HG02852 (cell line): ENCODE measurements around the gene CCT2.

Experiments
- ATAC-seq: cut with Tn5 transposase; IDR thresholded peaks from one replicate; pipeline ENCODE4 v1.9.1; 2021; ENCODE audit warnings: mild to moderate bottlenecking, moderate library complexity; ENCODE audit not compliant: unreplicated experiment

CCT2 gene

DNA sequence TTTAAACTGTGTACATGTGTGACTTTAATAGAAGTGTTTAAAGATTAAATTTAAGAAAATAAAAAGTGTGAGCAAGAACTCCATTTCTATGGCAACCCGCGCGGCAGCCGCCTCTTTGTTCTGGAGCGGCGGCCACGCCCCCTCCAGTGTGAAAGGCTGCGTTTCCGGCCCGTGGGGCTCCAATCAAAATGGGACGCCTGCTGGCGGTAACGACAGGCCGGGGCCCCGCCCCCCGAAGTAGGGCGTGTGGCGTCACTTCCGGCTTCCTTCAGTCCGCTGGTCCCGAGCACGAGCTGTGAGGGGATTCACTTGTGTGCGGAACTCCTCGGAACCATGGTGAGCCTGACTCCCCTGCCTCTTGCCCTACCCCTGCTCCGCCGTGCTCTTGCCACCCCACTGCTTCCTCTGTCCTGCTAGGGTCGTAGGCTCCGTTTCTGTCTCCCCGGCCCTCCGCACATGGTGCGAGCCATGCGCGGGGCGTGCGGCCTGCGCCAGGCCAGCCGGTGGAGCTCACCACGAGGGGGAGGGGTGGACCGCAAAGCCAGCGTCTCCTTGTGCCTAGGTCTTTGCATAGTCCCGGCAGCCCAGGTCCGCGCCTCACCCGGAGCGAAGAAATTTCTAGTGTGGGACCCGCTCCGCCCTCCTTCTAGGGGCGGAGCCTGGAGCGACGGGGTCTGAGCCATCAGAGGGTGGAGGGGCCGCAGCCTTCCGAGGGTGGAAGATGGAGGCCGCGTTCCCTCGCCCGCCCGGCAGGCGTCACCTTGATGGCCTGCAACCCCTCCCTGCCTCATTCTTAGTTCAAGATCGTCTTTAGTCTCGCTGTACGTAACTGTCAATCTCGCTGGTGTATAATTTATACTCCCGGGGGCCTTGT is at the start of gene CCT2:
TSS of gene CCT2 (plus strand) at position 271 of the 874 bp plus-strand sequence. CDS start at position 334, 63 bp downstream.
- ATAC-seq = peak; percentile 96

DNA sequence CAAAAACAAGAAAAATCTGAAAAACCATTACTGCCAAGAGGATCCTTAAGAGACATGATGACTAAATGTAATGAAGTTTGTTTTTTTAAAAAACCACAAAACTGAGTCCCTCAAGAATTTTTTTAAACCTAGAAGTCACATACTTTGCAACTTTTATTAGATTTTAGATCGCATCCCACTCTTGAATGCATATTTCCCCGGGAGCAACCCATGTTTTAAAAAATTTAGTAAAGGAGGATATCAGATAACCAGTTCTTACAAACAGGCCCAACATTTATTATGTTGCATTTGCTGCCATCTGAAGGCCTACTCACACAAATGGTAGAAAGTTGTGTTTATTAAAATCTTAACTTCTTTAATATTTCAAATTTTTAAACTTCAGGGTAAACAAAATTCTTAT is 44.3 kb upstream of the CCT2 start:
- no peak for ATAC-seq

DNA sequence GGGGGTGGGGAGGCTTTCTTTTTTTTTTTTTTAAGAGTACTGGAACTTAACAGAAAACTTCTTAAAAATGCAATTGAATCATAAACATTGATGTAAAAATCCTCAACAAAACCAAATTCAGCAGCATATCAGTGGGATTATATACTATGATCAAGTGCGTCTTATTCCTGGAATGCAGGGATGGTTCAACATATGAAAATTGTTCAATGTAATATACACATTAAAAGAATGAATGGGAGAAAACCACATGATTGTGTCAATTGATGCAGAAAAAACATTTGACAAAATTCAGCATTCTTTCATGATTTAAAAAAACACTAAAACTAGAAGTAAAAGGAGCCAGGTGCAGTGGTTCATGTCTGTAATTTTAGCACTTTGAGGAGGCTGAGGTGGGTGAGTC is 41.2 kb upstream of the CCT2 start:
- no peak for ATAC-seq

DNA sequence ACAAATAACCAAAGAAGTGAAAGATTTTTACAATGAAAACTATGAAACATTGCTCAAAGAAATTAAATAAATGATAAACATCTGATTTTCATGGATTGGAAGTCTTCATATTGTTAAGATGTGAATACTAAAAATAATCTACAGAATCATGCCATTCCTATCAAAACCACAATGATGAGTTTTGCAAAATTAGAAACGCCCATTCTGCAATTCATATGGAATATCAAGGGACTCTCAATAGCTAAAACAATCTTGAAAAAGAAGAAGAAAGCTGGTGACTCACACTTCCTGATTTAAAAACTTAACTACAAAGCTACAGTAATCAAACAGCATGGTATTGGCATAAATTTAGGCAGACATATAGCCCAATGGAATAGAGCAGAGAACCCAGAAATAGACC is 40.2 kb upstream of the CCT2 start:
- ATAC-seq = no peak

DNA sequence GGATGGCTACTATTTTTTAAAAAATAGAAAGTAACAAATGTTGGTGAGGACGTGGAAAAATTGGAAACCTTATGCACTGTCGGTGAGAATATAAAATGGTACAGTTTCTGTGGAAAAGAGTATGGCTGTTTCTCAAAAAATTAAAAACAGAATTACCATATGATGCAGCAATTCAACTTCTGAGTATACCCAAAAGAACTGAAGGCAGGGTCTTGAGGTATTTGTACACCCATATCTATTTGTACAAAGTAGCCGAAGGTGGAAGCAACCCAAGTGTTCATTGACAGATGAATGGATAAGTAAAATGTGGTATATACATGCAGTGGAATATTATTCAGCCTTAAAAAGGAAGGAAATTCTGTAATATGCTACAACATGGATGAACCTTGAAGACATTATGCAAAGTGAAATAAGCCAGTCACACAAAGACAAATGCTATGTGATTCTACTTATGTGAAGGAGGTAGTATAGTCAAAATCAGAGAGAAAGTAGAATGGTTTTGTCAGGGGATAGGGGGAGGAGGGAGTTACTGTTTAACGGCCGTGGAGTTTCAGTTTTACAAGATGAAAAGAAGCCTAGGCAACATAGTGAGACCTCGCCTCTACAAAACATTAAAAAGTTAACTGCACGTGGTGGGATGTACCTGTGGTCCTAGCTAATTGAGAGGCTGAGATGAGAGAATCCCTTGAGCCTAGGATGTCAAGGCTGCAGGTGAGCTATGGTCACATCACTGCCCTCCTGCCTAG is 38.4 kb upstream of the CCT2 start:
- peak; percentile 92 for ATAC-seq

DNA sequence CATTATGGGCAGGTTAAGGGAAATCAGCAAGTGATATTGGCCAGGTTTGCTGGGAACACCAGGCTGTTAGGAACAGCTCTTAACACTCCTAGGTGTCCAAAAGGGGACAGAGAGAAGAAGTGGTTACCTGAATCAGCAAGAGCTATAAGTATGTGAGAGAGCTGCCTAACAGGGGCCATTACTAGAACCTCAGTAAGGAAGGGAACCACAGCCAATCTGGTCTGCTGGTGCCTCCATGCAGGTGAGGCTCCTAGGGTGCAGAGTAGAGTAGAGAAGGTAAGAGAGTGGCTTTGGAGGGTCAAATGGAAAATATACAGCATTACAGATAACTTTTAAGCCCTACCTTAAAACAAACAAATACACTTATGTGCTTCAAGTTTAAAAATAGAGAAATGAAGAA is 36.6 kb upstream of the CCT2 start:
- no peak for ATAC-seq

DNA sequence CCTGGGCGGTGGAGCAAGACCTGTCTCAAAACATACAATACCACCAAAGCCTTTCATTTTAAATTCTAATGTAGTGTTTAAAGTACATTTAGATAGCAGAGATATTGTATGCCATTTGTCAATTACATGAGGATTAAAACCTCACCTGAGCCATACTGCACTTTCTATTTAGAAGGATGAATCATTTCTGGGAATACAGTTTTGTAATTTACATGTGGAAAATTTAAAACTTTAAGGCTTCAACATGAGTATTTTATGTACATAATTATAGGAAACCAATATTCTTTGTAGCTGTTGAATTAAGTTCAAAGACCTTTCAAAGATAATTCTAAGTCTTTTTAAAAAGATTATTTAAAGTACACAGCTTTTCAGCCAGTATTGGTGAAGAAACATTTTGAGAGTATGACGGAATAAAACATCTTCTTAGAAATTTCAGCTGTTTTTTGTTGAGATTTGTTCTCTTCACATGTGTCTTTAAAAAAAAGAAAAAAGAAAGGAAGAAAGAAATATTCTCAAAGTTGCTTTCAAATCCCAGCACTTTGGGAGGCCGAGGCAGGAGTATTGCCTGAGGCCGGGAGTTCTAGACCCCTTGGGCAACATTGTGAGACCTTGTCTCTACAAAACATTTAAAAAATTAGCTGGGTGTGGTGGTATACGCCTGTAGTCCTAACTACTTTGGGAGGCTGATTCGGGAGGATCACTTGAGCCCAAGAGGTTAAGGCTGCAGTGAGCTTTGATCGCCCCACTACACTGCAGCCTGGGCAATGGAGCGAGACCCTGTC is 34.5 kb upstream of the CCT2 start:
- ATAC-seq = no peak

DNA sequence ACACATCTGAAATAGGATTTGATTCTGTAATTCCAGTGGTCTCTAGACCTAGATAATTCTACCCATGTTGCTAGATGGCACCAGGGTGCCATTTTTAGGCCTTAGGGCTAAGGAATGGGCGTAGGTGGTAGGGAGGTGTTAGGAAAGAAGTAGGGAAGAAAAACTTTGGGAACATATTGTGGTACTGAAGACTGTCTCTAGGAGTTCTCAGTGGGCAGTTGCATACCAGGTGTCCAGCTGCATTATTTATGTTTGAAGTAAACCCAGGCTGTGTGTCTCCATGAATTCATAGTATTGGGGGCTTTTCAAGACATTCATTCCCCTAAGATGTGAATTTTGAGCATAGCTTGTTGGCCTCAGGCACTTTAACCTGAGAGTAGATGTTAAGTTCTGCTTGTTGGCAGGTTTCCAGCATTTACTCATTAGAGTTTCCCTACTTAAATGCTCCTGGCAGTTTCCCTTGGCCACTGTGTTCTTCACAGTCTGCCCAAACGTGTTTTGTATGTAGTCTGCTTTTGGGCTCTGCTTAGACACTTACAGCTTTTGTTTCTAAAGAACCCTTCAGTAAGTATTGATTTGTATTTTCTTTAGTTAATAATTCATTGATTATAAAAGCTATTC is 31.5 kb upstream of the CCT2 start:
- no peak for ATAC-seq

DNA sequence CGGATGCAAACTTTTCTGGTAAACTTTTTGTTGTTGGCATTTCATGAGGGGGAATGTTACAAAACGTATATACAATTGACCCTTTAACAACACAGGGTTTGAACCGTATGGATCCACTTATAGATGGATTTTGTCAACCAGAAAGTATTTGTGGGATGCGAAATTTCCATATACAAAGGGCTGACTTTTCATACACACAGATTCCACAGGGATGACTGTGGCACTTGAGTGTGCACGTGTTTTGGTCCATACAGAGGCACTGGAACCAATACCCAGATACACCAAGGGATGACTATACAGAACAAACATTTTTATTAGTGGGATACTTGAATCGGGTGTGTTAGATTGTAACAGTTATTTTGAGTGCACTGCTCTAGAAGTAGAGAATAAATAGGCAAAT is 29.8 kb upstream of the CCT2 start:
- ATAC-seq = no peak

DNA sequence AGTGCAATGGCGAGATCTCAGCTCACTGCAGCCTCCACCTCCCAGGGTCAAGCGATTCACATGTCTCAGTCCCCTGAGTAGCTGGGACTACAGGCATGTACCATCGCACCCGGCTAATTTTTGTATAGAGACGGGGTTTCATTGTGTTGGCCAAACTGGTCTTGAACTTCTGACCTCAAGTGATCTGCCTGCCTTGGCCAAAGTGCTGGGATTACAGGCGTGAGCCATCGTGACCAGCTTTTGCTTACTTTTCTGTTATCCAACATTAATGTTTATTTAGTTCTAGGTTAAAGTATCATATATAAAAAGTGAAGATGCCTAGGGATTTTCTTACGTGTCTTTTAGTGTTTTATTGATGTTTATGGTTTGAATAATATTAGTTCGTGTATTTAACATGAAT is 28.9 kb upstream of the CCT2 start:
- ATAC-seq = no peak

DNA sequence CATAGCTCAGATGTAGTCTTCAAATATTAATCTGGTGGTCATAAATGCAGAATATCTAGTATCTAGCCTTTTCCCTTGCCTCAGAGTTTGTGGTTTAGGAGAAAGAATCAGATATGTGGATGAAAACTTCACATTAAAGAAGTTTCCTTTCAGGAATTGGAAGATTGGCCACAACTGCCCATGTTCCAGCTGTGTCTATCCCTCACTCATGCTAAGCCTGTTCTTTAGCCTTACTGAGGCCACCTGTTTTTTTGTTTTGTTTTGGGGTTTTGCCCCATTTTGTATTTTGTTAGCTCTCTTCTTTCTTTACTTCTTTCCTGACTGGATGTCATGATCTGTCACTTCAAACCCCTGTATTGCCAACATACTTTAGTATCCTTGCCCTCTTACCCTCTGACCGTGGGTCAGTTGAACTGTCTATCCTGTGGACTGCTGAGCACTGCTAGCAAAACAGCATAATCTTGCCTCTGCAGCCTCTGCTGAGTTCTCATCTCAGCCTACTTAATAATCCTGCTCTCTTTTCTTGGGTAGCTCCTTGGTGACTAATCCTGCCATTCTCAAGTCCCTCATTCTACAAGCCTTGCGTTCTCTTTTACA is 22.0 kb upstream of the CCT2 start:
- no peak for ATAC-seq

DNA sequence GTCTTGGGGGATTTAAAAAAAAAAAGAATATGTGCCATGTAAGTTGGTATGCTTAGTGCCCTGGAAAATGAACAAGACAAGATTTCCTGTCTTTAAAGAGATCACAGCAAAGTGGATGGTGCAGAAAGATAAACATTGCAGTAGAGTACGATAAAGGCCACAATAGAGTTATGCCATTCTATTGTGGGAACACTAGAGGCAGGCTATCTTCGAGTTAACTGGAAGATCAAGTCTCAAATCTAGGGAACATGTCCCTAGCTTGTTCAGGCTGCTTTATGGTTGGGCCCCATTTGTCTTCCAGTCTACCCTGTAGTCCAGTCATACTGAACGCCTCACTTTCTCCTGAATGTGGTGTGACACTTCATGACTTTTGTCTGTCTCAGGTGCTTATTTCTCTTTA is 18.7 kb upstream of the CCT2 start:
- no peak for ATAC-seq

DNA sequence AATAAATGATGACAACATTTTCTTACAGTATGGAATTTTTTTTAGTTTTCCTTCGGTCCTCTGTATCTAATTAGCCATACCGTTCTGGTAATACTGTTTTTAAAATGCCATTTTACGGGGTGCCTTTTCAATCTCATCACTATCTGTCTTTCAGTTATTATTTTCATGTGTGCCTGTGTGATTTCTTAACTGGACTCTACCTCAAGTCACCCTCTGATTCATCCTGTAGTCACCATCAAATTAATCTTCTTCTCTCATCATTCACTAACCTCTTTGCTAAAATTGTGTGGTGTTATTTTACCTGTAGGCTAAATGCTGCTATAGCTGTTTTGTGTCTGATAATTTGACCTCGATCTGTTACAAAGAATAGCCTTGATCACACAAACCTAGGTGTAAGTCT is 16.0 kb upstream of the CCT2 start:
- ATAC-seq = no peak

DNA sequence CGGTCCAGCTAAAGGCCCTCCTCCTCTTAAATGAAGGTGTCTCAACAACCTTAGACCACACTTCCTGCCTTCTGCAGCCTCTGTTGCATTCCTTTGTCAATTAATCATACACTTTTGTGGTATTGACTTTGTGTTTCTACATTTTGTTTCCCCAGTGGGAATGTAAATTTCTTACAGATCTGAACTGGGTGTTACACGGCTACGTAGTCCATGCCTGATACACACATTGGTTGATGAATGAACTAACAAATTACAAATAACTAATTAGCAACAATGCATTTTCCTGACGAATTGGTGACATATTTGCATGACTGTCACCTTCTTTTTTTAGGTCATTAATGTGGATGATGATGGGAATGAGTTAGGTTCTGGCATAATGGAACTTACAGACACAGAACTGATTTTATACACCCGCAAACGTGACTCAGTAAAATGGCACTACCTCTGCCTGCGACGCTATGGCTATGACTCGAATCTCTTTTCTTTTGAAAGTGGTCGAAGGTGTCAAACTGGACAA is 15.2 kb upstream of the CCT2 start:
- ATAC-seq = no peak

DNA sequence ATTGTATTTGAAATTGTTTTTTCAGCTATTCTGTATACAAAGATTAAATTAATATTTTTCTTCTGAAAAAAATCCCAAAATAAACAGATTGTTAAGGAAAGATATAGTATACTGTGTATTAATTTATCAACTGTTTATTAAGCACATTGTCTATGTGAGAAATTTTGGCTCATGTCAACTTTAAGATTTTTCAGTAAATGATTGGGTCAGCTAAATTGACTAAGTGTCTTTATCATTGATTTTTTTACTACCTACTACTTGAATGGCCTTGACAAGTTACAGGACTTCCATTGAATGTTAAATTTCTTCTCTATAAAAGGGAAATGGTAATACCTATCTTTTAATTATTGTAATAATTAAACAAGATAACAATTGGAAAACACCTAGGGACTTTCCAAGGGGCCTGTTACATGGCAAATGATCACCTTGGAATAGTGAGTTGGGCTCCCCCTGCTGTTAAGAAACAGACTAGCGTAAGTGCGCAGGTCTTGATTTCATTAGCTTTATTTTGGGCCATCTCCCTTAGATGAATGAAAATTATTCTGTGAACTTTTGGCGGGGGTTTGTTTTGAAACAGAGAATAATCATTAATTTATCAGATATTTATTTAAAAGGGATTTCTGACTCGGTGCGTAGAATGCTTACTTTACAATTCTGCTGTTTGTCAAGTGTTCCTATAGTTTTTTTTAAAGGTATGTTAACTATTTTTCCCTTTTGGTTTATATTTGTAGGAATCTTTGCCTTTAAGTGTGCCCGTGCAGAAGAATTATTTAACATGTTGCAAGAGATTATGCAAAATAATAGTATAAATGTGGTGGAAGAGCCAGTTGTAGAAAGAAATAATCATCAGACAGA is 14.5 kb upstream of the CCT2 start:
- peak; percentile 84 for ATAC-seq

DNA sequence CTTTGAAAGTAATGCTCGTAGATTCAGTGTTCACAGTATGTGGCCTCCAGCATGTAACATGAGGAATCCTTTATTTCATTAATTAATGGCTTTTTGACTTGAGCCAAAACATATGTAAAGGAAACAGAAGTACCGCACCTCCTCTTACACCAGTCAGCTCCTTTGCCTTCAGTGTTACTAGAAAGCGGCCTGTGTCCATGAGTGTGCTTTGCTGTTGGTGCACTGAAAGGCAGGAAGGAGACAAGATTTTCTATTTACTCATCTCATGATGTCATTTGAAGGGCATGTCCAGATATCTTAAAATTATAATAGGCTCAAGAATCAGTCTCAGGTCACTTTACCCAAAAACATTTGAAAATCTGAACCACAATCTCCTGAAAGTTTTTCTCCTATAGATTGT is 9.9 kb upstream of the CCT2 start:
- no peak for ATAC-seq

DNA sequence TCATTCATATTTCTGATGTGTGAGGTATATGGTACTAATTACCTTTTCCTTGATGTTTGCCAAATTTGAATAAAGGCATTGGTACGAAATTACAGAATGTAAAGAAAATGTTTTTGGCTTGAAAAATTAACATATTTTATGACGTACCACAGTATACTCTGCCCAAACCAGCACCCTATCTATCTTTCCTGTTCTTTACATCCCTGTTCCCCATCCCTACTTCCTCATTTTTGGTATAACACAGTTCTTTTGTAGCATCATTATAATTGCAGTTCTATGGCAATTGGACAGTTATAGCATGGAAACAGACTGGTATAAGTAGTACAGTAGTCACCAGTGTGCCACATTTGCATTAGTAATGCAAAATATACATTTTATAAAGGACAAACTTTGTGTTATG is 7.0 kb upstream of the CCT2 start:
- ATAC-seq = no peak

DNA sequence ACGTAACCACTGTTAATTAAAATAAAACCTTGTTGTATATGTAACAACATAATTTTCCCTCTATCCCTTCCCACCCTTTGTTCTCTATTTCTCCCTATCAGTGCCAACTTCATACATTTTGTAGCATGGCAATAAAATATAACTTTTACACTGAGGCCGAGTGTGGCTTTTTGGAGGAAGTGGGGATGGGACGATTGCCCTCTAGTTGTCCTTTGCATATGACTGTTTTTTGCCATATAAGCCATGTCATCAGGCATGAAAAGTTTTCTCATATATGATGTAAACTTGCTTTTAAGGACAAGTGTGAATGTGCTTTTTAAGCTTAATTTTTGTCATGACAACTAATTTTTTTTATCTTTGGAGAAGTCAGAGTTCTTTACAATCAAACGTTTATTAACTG is 6.2 kb upstream of the CCT2 start:
- no peak for ATAC-seq

DNA sequence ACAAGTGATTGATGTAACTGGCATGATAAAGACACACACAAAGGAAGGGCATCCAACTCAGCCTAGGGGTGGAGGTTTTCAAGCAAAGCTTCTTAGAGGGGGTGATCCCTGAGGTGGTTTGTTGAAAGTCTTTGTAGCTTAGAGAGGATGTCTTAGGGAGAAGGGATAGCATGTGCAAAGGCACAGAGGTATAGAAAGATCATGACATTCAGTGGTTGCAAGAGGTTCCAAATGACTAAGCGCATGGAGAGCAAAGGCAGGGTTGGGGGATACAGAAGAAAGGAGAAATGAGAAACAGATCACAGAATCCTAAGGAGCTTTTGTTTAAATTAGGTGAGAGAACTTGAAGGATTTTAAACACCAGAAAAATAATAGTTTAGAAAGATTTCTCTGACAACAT is 5.2 kb upstream of the CCT2 start:
- ATAC-seq = no peak

DNA sequence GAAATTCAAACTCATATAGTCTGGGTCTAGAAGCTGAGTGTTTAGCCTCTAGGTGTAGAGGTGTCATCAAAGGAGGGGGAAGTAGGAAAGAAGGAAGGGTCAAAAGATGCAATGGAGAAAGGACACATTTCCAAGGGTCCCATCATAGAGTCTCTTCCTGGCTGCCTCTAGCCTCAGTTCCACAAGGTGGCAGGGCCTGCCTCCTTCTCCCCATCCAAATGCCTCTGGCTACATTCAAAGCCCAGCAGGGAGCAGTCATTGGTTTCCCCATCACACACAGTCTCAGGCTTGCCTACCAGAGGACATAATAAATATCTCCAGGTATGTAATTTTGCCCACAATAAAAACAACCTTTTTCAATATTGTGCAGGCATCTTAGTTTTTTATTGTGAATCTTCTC is 2.1 kb upstream of the CCT2 start:
- ATAC-seq = no peak
